Thyroid gland (tissue), 4 donors: Measurements from ENCODE around the gene USP15.
"Not testable (repeated sequence)": the region's sequence is repeated elsewhere in the genome, so short reads cannot be mapped to it uniquely, and the experiment has no call there.

Experiments
- CTCF ChIP-seq, 6 experiments: fragments of 200-600 bp in 3 of 6; fragments of 450-650 bp in 3 of 6; sonication (generic) in 3 of 6; IDR thresholded peaks; one replicate each; pipeline ENCODE4 v1.5.1; 2016 to 2019; ENCODE audit warnings: antibody characterized with exemption in 6 of 6, mild to moderate bottlenecking in 2 of 6, inconsistent platforms in 1 of 6, moderate library complexity in 1 of 6
- POLR2A ChIP-seq, 2 donors: fragments of 450-650 bp; IDR thresholded peaks; one replicate each; pipeline ENCODE4 v1.6.1; 2017; ENCODE audit warnings: antibody characterized with exemption in 2 of 2, mild to moderate bottlenecking in 2 of 2, moderate library complexity in 1 of 2

- TF ChIP-seq POLR2A, CTCF (IDR thresholded peaks at IDR 0.05): not testable (repeated sequence)
Observed at GRCh38 chr12:62461171-62461837, 201.1 kb downstream of the USP15 start.
